Mesenteric fat pad (tissue), 1 donor: ENCODE results near the gene BIRC3. TPM values are rescaled to one million over a fixed set of nuclear protein-coding genes. Genes with fewer than 3 reads are reported as not detected.
"Not testable (repeated sequence)": the region's sequence is repeated elsewhere in the genome, so short reads cannot be mapped to it uniquely, and the experiment has no call there.

Source experiments
- DNase-seq: peaks from one replicate; pipeline ENCODE4 v3.0.0-alpha.2; 2020; ENCODE audit warnings: low spot score
- total RNA-seq: library from RNA; stranded (reverse); fragmentation: NEBNext Ultra II Directional; extraction: Animal tissue kit (Norgen Biotek cat#: 25700); gene quantifications from one replicate; pipeline ENCODE4 v1.2.1, GENCODE V29; 2021
- donor health status: DM: yes; HTN: yes; CAD: no.

The BIRC3 gene
- total RNA-seq, 1 donor from 2014 or later: 5.3 TPM

DNA sequence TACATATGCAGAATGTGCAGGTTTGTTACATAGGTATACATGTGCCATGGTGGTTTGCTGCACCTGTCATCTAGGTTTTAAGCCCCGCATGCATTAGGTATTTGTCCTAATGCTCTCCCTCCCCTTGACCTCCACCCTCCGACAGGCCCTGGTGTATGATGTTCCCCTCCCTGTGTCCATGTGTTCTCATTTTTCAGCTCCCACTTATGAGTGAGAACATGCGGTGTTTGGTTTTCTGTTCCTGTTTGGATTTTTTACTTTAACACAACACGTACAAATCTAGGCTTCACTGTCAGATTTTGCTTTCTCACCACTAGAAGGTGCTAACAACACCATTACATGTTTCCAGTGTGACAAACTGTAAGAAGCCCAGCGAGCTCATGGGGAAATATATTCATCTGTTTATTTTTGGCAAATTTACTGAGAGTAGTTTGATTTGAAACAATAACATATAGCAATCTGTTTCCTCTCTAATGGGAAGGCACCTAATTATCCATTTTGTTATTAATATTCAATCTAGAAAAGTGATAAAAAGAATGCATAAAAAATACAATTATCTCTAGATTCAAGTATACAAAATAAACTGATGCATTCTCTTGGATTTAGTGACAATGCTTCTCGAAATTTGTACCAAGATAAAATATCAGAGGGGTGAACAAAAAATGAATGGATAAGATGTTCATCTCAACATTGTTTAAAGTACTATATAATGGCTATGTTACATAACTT lies 23.2 kb upstream of the BIRC3 start:
- no peak for DNase-seq

DNA sequence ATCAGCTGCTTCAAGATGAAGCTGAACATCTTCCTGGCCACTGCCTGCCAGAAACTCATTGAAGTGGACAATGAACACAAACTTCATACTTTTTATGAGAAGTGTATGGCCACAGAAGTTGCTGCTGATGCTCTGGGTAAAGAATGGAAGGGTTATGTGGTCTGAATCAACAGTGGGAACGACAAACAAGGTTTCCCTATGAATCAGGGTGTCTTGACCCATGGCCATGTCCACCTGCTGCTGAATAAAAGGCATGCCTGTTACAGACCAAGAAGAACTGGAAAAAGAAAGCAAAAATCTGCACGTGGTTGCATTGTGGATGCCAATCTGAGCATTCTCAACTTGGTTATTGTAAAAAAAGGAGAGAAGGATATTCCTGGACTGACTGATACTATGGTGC lies 22.2 kb upstream of the BIRC3 start:
- no peak for DNase-seq

DNA sequence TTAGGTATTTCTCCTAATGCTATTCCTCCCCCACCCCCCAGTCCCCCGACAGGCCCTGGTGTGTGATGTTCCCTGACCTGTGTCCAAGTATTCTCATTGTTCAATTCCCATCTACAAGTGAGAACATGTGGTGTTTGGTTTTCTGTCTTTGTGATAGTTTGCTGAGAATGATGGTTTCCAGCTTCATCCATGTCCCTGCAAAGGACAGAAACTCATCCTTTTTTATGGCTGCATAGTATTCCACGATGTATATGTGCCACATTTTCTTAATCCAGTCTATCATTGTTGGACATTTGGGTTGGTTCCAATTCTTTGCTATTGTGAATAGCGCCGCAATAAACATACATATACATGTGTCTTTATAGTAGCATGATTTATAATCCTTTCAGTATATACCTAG lies 20.5 kb upstream of the BIRC3 start:
- not testable (repeated sequence) for DNase-seq

DNA sequence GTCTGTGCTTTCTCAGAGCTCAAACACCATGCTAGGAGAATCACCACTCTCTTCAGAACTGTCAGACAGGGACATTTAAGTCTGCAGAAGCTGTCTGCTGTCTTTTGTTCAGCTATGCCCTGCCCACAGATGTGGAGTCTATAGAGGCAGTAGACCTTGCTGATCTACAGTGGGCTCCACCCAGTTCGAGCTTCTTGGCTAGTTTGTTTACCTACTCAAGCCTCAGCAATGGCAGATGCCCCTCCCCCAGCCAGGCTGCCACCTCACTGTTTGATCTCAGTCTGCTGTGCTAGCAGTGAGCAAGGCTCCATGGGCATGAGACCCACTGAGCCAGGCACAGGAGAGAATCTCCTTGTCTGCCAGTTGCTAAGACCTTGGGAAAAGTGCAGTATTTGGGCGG lies 16.4 kb upstream of the BIRC3 start:
- not testable (repeated sequence) for DNase-seq

DNA sequence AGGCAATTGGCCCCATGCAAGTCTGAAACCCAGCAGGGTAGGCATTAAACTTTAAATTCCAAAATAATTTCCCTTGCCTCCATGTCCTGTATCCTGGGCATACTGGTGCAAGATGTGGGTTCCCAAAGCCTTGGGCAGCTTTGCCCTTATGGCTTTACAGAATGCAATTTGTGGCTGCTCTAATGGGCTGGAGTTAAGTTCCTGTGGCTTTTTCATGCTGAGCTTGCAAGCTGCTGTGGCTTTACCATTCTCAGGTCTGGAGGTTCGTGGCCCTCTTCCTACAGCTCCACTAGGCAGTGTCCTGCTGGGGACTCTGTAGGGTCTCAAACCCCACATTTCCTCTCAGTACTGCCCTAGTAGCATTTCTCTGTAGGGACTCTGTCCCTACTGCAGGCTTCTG lies 15.0 kb upstream of the BIRC3 start:
- no peak for DNase-seq

DNA sequence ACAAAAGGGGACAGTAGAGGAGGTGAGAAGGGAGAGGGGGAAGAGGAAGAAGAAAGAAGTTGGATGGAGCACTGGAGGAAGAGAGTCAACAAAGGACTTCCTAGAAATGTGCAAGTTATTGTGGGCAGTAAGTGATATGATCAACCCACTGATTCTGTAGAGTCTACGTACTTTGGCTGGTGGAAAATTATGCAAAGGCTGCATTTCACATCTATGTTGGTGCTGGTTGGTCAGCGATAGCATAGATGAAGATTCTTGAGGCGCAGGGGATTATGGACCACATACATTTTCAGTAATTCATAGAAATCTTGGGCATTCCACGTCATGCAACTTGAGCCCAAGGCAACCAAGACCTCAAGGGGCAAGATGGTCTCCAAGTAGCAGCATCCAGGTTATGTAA lies 12.6 kb upstream of the BIRC3 start:
- DNase-seq: no peak

DNA sequence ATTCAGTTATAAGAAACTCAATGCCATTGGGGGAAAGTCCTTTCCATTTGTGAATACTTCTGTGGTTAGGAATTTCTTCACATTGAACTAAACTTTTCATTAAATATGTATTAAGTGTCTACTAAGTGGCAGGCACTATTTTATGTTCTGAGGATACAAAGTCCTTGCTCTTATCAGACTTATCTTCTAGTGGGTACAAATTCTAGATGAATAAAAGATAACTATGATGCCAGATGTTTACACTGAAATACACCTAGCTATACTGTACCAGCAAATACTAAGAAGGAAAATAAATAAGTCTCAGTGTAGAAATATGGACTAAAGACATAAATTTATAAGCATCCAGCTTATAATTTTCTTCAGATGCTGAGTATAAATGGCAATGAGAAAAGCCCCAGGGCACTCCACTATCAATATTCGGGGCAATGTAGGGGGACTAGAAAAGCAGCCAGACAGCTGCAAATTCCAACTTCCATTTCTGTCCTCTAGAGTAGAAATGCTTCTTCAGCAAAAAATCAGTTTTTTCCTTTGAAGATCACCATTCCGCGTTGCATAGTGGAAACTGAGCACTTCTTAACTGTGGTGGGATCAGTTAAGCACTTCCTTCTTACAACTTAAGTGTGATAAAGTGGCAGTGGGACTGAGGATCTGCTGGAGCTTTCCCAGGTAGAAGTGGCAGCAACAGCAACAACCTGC lies 11.8 kb upstream of the BIRC3 start:
- DNase-seq: no peak

DNA sequence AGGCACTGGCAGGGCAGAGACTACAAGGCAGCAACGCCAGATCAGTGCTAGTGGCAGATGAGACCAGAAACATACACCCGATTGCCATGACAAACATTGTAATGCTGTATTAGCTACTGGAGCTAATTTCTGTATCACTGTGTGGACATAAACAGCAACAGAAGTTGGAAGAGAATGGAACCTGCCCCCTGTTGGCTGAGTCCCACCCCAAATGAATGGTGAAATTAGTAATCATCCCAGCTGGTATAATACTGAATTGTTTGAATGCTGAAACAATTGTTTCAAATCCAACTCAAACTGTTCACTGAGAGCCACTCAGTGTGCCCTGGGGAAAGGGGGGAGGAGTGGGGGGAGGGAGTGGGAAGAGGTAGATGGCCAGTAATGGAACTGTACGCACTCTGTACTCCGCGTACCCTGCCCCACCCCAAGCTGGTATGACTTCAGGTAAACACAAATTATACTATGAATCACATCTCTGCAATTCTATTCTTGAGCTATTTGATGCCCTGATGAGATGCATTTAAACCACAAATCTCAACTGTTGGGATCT lies 11.2 kb upstream of the BIRC3 start:
- DNase-seq: no peak

DNA sequence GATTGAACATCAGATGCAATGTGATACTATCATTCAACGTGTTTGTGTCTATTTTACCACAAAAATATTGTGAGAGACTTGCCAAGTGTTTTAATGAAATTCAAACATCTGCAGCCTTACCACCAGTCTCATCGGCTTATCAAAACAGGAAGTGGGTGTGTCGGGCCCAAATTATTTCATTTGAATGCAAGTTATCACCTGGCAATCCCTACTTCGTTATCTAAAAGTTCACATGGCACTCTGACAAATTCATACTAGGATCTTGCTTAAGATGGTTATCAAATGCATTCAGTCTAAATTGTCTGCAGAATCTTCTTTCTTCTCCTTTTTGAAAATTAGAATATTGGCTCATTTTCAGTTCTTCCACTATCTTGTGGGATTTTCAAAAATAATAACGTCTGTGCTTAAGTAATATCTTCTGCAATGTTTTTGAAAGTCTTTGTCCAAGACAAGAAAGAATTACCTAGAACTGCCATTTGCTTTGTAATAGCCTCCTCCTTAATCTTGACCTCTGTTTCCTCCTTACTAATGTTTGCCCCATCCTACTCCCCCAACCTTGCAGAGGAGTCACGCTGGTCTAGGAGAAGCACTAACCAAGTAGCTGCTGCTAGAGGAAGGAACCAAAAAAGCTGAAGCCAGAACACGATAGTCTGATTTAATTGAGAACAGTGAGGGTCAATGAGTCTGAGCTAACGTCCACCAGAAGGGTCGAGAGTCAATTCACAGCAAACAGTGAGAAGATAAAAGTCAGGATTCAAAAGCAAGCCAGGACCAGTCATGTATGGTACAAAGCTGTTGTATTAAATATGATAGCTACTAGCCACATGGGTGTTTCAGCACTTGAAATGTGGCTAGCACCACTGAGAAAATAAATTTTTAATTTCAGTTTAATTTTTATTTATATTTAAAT lies 10.2 kb upstream of the BIRC3 start:
- DNase-seq: no peak

DNA sequence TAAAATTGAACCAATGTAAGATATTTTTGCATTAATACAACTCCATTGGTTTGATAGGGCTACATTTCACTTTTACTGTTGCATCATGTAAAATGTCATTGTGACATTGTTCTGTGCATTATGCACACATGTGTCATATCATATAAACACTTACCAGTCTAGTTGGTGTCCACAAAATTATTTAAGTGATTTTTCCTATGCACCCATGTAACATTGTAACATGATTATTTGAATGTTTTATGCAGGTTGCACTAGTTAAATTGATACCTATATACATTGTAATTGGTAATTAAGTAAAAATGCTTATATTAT lies 9.6 kb upstream of the BIRC3 start:
- DNase-seq: no peak

DNA sequence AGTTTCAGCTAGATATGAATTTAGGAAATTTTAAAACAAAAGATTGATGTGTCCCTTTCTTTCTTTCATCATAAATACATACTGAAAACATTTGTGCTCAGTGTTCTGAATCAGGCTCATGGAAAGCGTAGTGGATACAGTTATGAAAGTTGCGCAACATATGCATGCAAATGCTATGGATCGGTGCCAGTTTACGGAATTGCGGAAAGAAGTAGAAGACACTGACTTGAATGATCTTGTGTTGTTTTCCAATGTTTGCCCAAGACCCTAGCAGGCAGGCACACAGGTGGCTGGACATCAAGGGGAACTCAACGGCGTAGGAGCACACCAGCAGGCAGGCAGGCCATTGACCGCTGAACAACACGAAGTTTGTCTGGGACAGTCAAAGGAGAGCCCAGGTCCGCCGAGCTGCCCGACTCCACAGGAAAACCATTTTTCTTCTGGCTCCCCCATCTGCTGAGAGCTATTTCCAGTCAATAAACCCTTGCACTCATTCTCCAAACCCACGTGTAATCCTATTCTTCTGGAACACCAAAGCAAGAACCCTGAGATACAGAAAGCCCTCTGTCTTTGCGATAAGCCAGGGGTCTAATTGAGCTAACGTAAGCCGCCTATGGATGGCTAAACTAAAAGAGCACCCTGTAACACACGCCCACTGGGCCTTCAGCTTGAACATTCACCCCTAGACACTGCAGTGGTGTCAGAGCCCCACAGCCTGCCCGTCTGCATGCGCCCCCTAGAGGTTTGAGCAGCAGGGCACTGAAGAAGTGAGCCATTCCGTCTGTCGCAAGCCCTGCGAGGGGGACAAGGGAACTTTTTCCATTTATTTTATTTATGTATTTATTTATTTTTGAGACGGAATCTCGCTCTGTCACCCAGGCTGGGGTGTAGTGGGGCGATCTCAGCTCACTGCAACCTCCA lies 7.4 kb upstream of the BIRC3 start:
- no peak for DNase-seq

DNA sequence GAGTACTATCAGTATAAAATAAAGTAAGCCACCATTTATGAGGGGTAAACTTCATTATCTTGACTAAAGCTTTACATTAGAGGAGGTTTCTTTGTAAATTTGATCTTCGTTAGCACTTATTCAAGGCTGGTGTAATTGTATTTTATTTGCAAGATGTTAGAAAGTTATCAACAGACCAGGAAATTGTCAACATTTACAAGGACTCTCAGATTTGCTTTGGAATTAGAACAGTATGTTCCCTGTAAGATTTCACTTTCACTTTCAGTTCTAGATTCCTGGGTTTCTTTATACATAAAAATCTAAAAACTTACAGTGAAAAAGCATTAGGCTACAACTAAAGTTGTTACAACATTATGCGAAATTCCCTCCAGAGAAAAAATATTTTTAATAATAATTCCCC lies 4.6 kb upstream of the BIRC3 start:
- no peak for DNase-seq

DNA sequence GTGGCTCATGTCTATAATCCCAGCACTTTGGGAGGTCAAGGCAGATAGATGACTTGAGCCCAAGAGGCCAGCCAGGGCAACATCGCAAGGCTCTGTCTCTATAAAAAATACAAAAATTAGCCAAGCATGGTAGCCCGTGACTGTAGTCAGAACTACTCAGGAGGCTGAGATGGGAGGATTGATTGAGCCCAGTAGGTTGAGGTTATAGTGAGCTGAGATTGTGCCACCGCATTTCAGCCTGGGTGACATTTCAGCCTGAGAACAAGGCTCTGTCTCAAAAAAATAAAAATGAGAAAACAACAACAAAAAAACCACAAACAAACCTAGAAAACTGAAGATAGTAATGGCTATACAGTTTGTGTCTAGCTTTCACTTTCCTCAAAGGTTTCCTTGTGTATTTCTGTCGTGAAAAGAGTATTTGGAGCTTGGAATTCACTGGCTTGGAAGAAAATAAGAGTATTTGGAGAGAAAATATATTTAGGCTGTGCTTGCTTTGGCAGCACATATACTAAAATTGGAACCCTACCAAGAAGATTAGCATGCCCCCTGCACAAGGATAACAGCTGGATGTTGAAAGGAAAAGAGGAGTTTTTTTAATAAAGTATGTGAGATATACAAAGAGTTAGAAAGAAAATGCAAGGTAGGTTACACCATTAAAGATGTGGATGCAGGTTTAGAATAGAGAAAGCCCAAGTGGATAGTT lies 3.9 kb upstream of the BIRC3 start:
- DNase-seq: no peak

DNA sequence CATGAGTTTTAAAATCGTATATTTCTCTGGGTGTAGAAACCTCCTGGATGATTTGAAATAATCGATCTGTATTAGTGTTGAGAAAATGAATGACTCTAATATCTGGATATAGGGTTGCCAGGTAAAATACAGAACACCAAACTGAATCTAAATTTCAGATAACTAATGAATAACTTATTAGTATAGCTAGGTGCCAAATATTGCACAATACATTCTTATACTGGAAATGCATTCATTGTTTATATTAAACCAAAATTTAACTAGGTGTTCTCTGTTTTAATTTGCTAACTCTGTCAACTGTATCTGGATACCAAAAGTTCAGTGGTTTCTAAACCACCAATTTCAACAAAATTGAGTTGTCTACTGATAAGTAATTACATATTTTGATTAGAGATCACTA lies 2.5 kb upstream of the BIRC3 start:
- no peak for DNase-seq

DNA sequence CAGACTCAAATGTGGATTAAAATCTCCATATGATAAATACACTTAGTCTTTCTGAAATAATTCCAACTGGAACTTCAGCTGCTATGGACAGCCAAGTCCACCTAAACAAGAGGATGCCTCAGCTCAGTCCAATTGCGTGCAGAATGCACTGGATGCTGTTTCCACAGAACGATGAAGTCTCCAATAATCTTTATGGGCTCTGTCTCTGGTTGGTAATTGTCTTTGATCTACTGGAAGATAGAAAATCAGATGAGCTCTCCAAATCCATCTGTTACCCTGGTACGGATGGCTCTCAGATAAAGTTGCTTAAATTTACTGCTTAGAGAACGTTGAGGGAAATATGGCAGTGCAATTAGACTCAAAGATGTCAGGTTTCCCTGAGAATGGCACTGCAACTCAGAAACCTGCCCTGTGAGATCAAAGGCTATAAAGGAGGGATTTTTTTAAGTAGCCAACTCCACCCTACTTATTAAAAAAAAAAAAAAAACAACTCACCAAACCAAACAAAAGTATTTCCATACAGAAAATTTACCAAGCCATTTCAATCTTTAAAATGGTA lies 859 bp upstream of the BIRC3 start:
- DNase-seq: no peak

DNA sequence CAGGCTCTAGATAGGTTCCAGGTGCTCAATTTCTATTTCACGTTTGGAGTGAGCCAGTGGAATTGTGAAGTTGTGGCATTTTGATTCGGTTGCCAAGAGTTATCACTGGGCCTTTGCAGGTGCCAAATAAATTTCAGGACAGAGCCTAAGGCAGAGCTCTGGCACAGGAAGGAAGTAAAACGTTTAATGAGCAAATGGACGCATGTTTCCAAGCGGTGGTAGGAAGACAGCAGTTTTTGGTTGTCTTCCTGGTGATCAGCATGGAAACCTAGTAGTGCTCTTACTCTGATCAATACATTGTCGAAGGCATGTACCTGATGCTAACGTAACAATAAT lies 452 bp downstream of the BIRC3 start:
- no peak for DNase-seq

DNA sequence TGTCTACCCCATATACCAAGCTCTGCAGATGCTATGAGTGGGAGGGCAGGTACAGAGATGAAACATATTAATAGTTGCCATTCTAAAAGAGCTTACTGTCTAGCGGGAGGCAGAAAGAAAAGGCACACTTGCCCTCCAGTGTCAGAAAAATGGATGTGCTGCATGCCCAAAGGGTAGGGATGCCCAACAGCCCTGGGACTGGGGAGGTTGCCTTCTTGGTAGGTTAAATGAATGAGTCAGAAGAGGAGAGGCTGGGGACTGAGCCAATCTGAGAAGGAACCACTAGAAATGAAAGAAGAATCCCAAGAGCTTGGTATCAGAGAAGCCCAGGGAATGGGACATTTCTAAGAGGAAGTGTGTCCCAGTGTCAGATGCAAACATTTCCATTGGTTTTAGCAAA lies 1.2 kb downstream of the BIRC3 start:
- DNase-seq: no peak

DNA sequence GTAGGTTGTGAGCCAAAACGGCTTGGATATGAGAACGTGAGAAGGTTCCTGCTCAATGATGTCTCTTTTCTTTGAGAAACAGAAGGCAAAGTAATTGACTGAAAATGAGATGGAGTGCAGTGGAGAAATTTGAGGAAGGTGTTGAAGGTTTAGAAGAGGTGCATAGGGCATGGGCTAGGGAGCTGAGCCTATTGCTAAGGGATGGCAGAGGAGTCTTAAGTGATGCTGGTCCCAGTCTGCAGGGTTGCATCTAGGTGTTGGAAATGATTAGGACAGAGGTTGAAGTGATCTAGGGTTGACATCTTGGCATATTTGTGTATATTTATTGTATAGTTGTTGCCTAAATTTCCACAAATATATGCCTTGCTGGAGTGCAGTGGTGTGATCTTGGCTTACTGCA lies 2.3 kb downstream of the BIRC3 start:
- no peak for DNase-seq

DNA sequence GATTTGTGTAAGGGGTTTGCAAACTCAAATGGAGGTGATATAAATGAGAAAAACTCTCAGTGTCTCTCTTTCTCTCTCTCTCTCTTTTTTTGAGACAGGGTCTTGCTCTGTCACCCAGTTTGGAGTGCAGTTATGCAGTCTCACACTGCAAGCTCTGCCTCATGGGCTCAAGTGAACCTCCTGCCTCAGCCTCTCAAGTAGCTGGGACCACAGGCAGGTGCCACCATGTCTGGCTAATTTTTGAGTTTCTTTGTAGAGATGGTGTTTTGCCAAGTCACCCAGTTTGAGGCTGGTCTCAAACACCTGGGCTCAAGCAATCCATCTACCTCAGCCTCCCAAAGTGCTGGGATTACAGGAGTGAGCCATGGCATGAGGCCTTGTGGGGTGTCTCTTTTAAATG lies 2.9 kb downstream of the BIRC3 start:
- no peak for DNase-seq

DNA sequence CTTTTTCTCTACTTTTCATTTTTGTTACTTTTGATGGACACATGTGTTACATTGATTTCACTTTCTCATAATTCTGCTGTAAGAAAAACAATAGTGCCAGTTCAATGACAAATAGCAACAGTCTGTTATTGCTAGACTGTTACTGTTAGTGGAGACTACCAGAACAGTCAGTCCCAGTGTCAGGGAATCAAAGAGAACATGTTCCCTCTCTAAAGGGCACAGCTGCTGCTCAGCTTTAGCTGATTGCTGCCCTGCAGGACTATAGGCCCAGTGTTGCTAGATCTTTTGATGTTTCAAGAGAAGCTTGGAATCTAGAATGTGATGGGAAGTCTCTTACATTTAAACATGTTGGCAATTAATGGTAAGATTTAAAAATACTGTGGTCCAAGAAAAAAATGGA lies 3.4 kb downstream of the BIRC3 start:
- no peak for DNase-seq
